KG1 (cell line): ENCODE measurements around the gene OR2M3.
"Not testable (repeated sequence)": the region's sequence is repeated elsewhere in the genome, so short reads cannot be mapped to it uniquely, and the experiment has no call there.

ENCODE experiments used
- DNase-seq: peaks from one replicate; lab custom pipeline; 2025; lab: John Stamatoyannopoulos, UW

OR2M3 gene, protein sequence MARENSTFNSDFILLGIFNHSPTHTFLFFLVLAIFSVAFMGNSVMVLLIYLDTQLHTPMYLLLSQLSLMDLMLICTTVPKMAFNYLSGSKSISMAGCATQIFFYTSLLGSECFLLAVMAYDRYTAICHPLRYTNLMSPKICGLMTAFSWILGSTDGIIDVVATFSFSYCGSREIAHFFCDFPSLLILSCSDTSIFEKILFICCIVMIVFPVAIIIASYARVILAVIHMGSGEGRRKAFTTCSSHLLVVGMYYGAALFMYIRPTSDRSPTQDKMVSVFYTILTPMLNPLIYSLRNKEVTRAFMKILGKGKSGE

DNA sequence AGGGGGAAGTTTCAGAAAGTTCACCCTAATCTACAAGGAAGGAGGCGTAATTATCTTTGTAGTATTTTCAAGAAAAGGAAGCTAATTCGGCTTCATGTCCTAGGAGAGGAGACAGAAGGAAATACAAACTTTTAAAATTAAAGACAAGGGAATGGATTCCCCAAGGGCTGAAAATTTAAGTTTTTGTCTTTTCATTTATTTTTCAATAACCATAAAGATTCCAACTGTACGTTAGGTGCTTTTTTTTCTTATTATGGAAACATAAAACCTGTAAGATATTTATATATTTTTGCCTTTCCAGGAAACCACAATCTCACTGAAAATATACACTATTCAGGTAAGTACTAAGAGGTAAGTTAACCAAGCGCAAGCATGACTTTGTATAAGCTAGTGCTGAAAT lies at the start of gene OR2M3:
TSS of gene OR2M3 (plus strand) at position 301 of the 400 bp plus-strand sequence. CDS start 5,803 bp downstream, outside the sequence.
- no peak for DNase-seq

GRCh38 chr1:248152056-248152827 lies 44.8 kb upstream of the OR2M3 start:
- DNase-seq, result no peak

DNA sequence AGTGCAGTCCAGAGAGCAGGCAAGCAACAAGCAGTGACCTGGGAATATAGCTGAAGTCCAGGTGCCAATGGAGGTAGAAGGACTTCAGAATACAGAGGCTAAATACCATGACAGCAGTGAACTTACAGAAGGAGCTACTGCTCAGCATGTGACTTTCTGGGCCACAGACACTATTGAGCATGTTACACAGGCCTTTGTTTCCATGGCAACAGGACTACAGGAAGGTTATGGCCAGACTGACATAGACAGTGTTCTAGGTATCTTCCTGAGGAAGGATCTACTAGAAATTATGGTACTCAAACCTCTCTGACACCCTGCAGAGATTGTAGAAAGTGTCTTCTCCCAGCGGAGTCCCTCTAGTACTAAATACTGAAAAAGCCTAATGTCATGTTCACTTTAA lies 41.1 kb upstream of the OR2M3 start:
- no peak for DNase-seq

DNA sequence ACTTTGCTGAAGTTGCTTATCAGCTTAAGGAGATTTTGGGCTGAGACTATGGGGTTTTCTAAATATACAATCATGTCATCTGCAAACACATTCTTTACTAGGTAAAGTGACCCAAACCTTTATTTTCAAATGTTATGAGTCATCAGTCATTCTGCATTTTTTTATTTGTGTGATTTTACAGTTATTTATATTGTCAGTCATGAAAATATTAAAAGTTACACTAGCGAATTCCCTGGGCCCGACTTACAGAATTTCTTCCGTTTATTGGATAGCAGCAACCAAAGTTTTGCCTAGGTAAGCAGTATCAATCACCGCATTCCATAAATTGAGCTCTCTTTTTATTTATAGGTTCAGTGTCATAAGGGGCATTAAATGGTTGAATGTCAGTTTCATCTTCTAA lies 38.3 kb upstream of the OR2M3 start:
- DNase-seq, result no peak

DNA sequence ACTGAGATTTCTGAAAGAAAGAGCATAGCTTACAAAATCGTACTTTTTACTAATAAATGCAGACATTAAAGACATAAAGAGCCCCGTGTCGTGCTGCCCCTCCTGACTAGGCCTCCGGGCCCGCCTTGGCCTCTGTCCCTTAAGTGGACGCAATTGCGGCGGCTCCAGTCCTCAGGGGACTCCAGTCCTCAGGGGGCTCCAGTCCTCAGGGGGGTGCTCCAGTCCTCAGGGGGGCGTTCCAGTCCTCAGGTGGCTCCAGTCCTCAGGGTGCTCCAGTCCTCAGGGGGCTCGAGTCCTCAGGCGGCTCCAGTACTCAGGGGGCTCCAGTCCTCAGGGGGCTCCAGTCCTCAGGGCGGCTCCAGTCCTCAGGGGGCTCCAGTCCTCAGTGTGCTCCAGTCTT lies 33.0 kb upstream of the OR2M3 start:
- DNase-seq, result no peak

DNA sequence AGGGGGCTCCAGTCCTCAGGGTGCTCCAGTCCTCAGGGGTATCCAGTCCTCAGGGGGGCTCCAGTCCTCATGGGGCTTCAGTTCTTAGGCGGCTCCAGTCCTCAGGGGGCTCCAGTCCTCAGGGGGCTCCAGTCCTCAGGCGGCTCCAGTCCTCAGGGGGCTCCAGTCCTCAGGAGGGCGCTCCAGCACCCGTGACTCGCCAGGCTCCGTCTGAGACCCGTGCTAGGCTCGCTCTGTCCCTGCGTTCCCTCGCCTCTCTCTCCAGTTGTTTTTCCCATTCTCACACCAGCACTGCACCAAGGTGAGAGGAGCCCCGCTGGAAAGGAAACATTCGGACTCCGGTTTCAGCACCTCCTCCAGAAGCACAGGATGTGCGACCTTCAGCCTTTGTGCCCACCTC lies 31.9 kb upstream of the OR2M3 start:
- no peak for DNase-seq

DNA sequence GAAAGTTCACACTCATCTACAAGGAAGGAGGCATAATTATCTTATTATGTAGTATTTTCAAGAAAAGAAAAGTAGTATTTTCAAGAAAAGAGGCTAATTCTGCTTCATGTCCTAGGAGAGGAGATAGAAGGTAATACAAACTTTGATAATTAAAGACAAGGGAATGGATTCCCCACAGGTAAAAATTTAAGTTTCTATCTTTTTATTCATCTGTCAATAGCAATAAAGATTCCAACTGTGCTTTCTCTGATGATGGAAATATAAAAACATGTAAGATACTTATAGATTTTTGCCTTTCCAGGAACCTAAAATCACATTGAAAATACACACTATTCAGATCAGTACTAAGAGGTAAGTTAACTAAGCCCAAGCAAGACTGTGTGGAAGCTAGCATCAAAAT lies 22.5 kb upstream of the OR2M3 start, which contains the start of gene OR2M2:
TSS of gene OR2M2 (plus strand) at position 301 of the 400 bp plus-strand sequence. CDS start 5,165 bp downstream, outside the sequence.
- DNase-seq, result no peak

- DNase-seq, result no peak
These were observed 13.1 kb upstream of the OR2M3 start for GRCh38 chr1:248183996-248184395.

DNA sequence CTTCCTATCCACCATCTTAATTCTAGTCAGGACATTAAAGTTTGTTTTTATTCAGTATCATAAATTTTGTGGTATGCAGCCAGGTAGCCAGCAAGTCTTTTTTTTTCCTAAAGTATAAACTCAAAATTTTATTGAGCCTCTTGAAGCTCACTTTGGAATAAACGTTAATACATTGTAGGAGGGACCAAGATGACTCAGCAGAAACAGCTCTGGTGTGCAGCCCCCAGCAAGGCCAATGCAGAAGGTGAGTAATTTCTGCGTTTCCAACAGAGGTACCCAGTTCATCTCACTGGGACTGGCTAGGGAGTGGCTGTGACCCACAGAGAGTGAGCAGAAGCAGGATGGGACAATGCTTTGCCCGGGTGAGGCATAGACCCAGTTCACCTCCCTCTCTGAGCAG lies 9.7 kb upstream of the OR2M3 start:
- DNase-seq, result no peak

GRCh38 chr1:248189026-248189425 lies 8.0 kb upstream of the OR2M3 start:
- no peak for DNase-seq

- DNase-seq, result no peak
These were observed 2.9 kb upstream of the OR2M3 start for GRCh38 chr1:248194117-248194516.

DNA sequence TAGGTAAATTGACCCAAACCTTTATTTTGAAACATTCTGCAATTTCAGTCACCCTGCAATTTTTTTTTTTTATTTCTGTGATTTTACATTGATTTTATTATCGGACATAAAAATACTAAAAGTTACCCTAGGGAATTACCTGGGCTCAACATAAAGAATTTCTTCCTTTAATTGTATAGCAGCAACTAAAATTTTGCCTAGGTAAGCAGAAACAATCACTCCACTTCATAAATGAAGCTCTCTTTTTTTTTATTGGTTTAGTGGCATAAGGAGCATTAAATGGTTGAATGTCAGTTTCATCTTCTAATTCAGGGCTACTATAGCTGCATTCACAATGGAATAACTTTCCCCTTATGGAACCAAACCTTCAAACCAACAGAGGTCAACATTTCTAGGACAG lies 18.8 kb downstream of the OR2M3 start:
- no peak for DNase-seq

GRCh38 chr1:248225537-248225936 lies 28.5 kb downstream of the OR2M3 start:
- DNase-seq, result no peak

- DNase-seq, result no peak
These were observed 32.4 kb downstream of the OR2M3 start for GRCh38 chr1:248229360-248229908.

GRCh38 chr1:248231117-248231516 lies 34.1 kb downstream of the OR2M3 start, which contains the start of gene OR2M4:
TSS of gene OR2M4 (plus strand) at chr1:248231417. CDS start at chr1:248238929, 7,512 bp downstream.
- no peak for DNase-seq

GRCh38 chr1:248239478-248239877 lies 42.4 kb downstream of the OR2M3 start:
- no peak for DNase-seq

DNA sequence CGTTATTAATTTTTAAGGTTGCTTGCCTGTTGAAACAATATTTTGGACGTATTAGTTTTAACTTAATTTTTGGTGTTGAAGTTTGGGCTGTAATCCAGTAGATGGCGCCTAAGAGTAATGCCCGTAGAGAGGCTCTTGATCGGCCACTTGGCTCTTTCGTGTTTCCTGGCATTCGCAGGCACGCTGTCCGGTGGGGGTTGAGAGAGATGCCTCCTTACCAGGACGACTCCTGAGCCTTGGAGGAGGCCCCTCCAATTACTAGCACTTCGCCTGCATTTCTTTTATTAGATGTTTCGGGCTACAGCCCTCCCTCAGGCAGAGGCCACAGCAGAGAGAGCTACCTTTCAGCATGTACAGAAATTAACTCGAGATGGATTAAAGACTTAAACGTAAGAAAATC lies 46.1 kb downstream of the OR2M3 start:
- DNase-seq, result peak; percentile 27

- DNase-seq, result not testable (repeated sequence)
These were observed 62.2 kb downstream of the OR2M3 start for GRCh38 chr1:248259309-248259708.
